DND-41 (cell line): ENCODE results near the gene LCN1.

Experiments
- CTCF ChIP-seq: IDR thresholded peaks from 2 replicates; pipeline ENCODE4 v1.5.1; 2012; ENCODE audit warnings: borderline replicate concordance, low read length, moderate library complexity, mild to moderate bottlenecking; ENCODE audit not compliant: poor library complexity, severe bottlenecking; ENCODE audit errors: extremely low read depth
- EZH2 ChIP-seq: IDR thresholded peaks from 3 replicates; pipeline ENCODE4 v1.6.1; 2012; ENCODE audit warnings: borderline replicate concordance, low read depth, mild to moderate bottlenecking, moderate library complexity, low read length, inconsistent platforms; ENCODE audit not compliant: severe bottlenecking

DNA sequence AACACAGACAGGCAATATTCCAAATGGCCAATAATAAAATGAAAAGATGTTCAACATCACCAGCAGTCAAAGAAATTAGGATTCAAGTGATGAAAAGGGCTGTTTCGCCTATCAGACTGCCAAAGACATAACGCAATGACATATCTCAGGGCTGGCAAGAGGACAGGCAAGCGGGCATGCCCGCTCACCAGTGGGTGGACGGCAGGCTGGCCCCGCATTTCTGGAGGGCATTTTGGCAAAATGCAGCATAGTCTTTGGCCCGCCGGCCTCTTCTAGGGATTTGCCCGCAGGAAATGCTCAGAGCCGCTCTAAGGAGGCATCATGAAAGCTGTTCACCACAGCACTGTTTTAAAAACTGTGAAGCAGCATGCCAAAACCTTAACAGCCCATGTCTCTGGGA, 43.0 kb upstream of the LCN1 start:
- TF ChIP-seq CTCF (no peak), EZH2 (no peak)
